DMS53 treated with DMSO at 0.1 percent for 48 hours (cell line): ENCODE data around the gene OGFR.

Experiments
- DNase-seq: peaks from one replicate; lab custom pipeline; 2025; ENCODE audit not compliant: unreplicated experiment; lab: John Stamatoyannopoulos, UW

The OGFR gene

DNA sequence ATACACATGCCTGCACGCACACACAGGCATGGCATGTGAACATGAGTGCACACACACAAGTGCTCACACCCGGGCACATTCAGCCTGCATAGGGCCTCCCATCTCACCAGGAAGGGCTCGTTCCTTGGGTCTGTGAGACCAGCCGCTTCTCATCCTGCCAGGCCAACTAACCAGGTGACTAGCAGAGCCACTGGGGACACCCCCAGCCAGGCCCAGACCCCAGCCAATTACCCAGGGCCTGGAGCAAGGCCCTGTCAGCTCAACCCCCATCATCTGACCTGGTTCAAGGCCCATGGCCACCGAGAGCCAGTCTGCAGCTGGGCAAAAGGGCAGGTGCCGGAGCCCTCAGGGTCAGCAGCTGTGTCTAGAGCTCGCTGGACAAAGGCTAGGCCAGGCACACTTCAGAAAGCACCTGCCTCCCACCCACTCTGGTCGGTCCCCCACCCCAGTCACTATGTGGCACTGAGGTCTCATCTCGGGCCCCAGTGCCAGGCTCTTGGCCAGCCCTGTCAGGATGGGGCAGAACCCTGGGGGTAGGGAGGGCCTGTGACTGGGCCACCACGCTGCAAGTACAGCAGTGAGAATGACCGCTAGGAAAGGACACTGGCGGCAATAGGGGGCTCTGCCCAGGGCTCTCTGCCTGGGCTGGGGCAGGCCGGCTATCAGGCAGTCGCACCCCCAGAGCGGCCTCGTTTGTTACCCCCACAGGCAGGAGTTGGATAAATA lies 35.1 kb upstream of the OGFR start:
- DNase-seq, result no peak

DNA sequence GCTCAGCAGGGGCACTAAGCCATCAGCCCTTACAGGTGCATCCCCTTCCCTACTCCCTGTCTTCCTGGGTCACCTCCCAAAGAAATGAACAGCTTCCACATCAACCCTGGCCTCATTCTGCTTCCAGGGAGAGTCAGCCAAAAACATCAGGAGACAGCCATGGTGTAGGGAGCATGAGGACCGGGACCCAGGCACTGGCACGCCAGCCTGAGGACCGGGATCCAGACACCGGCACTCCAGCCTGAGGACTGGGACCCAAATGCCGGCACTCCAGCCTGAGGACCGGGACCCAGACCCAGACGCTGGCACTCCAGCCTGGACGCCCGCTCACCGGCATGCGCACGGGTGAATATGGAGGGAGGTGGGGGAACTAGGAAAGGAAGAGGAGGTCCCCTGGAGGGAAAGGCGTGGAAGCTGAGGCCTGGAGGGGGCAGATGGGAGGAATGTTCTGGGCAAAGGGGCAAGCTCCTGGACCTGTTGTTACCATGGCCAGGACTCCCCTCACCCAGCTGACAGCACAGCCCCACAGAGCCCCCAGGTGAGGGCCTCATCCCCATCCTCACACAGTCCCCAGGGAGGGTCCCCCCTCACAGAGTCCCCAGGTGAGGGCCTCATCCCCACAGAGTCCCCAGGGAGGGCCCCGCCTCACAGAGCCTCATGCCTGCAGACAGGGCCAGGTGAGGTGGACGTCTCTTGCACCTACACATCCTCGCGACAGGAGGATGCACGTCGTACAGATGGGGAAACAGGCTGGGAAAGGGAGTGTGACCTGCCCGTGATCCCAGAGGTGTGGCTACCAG lies 34.3 kb upstream of the OGFR start:
- no peak for DNase-seq

DNA sequence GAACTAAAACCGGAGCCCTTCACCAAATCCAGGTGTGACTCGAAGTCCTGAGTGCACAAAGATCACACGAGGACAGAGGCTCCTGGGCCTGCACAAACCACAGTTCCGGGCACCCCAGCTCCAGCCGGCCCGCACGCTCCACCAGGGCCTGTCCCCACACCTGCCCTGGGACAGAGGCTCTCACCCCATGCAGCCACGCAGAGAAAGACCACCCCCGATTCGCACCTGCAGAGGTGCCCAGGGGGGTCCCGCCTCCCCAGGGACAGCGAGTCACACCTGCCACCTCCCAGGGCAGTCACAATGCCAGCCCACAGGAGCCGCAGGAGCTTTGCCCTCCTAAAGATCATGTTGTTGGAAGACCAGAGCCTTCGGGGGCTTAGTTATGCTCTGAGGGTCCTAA lies 33.7 kb upstream of the OGFR start:
- DNase-seq, result no peak

DNA sequence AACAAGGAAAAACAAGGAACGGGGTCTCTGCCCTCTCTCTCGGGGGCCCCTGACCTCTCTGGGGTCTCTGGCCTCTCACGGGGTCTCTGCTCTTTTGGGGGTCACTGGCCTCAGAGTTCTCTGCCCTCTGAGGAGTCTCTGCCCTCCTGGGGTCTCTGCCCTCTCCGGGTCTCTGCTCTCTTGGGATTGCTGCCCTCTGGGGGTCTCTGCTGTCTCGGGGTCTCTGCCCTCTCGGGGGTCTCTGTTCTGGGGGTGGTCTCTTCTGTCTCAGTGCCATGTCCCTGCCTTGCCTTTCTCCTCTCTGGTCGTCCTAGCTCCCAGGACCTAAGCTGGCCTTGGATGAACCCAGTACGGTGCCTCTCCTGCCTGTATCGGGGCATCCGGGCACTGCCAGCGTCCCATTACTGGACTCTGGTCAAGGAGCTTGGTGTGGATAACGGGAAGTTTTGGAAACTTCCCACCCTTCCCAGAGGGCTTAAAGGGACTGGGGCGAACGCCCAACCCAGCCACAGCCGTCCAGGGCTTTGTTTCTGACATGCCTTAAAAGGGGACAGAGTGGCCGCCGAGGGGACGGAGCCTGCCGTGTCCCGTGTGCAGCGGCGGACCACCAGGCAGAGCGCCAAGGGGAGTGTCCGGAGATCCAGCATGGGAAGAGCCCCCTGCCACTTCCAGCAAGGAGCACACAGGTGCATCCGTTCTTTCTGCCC lies 33.1 kb upstream of the OGFR start:
- no peak for DNase-seq

DNA sequence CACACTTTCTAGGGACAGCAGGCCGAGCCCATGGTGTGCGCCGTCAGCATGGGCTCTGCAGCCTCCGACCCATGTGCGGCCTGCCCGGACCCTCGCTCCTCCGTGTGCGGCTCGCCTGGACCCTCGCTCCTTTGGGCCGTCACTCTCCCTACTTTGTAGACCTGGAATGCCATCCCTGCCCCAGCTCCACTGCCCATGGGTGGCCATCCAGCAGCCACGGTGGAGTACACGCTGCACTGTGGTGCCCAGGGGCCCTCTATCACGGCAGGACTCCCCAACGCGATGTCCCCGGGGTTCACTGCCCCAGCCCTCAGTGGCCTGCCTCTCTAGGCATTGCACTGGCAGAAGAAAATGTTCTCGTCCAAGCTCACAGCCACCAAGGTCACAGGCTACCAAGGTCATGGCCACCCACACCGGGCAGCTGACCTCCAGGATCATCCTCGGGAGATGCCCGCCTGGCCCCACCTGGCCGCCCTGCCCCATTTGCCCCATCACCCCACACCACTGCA lies 32.5 kb upstream of the OGFR start:
- DNase-seq, result no peak

DNA sequence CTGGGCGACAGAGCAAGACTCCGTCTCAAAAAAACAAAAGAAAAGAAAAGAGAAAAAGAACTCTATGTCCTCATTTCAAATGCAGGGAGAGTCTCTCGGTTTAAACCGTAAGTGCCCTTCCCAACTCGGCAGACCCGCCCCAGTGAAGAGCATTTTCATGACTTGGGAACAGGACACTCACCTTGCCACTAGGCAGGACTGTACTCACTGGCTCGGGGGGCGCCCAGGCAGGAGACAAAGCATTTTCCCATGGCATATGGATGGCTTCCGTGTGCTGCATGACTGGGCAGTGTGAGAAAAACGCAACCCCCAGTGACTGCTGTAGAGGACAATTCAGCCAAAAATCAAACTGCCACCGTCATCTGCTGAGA lies 32.0 kb upstream of the OGFR start:
- DNase-seq, result no peak

DNA sequence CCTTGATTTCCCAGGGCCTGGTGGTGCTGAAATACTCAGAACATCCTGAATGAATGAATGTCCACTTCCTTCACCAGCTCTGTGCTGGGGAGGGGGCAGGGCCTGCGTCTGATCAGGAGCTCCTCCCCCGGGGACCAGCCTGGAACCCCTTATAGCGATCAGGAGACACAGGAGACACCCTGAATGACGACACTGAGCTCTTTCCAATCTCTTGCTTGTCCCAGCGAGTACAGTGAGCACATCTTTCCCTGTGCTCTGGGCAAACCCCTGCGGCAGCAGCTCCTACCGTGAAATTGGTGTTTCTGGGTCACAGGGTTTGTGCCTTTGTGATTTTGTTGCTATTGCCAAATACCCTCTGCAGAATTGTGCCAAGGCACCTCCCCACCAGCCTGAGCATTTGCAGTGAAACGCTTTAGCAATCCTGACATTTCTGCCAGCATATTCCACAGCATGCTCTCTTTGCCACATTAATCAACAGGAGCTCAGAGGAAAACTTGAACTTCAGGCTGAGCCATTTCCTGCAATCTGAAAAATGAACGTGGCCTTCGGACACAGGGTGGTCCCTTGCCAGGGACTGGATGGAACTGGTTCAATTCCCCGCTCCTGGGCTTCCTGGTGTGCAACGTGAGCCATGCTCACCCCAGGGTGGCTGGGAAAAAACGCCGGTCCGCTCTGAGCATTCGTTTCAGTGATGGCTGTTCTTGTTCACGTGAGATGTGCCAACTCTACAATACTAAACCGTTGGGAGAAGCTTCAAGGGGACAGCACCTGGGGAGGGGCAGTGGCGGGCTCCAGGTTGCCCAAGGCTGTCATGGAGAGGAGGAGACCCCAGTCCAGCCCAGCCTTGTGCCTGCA lies 31.4 kb upstream of the OGFR start:
- DNase-seq, result no peak

DNA sequence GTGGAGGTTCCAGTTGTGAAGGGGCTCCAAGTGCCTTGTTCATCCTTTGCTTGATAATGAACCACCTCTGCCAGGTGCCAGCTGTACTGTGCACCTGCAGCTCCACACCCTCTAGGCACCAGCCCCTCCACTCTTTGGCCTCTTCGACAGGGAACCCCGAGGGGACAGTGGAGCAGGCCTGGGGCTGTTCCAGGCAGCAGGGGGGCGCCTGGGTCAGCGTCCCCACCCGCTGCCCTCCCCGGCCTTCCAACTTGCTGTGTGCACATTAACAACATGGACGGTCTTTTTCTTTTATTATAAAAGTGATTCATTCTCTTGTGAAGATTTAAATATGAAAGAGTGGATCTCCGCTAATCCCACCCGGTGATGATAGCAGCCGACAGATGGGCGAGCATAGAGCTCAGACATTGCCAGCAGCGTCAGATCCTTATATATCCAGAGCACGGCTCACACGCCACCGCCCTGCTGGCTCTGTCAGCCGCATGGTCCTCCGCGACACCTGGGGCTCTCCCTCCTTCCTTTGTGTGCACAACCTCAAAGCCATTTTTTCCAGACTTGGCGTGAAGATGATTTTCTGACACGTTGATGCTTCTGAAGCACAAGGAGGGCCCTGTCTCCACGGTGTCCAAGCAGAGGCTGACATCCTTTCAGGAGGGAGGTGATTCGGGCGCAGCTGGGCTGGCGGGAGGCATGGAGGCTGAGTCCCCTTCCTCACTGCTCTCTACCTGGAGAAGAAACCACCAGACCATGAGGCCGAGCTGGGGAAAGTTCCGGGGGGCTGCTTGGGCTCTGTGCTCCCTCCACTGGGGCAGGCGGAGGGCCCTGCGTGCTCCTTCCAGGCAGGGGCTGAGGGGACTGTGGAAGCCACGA lies 30.6 kb upstream of the OGFR start:
- no peak for DNase-seq

DNA sequence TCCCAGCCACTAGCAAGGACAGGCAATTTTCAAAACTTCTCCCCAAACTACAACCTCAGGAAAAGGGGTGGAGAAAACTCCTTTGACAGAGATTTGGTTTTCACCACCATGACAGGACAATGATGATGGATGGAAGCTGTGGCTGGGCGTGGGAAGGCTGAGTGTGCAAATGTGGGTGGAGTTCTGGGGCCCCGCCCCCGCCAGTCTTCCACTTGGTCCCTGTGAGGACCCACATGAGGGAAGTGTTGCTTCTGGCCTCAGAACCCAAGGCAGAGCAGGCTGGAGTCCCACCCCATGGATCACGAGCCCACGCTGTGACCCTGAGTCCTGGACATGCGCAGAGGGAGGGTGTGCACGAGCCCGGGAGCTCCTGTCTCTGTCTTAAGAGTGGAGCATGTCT lies 29.9 kb upstream of the OGFR start:
- no peak for DNase-seq

DNA sequence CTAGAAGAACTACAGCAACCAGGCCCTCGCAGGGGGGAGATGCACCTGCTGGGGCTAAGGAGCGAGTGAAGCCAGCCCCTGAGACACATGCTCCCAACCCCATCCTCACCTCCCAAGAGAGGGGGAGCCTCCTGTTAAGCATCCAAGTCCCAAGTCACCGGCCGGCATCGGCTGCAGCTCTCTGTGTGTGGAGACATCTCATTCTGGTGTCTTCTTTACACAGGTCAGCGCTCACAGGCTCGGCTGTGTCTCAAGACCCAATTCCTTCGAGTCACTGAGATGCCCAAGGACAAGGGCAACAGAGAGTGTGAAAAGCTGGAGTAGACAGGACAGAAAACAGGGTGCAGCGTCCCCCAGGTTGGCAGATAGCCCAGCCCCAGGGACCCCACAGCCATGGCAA lies 29.4 kb upstream of the OGFR start:
- no peak for DNase-seq

DNA sequence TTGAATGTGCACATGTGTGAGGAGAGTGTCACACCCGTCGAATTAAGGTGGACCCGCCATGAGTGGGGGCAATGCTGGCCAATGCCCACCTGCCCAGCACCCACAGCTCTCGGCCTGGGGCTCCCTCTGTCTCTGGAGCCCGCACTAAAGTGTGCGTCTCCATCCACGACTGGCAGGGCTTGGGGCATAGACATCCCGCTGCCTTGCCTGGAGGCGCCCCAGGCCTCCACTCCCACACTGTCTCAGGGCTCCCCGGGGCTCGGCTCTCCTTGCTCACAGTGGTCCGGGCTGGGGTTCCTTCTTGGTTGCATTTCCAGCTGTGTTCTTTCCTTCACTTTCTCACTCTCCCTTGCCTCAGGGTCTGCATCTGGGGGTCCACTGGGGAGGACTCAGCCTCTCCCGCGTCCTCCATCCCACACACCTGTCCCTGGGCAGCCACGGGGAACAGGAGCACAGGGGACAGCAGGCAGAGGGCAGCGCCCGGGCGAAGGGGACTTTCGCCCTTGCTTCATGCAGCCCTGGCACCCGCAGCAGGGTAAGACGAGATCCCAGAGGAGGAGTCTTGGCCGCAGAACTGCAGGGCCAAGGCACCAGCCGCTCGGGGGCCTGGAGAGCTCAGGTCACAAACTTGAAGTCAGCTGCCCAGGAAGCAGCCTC lies 28.5 kb upstream of the OGFR start:
- DNase-seq, result no peak

DNA sequence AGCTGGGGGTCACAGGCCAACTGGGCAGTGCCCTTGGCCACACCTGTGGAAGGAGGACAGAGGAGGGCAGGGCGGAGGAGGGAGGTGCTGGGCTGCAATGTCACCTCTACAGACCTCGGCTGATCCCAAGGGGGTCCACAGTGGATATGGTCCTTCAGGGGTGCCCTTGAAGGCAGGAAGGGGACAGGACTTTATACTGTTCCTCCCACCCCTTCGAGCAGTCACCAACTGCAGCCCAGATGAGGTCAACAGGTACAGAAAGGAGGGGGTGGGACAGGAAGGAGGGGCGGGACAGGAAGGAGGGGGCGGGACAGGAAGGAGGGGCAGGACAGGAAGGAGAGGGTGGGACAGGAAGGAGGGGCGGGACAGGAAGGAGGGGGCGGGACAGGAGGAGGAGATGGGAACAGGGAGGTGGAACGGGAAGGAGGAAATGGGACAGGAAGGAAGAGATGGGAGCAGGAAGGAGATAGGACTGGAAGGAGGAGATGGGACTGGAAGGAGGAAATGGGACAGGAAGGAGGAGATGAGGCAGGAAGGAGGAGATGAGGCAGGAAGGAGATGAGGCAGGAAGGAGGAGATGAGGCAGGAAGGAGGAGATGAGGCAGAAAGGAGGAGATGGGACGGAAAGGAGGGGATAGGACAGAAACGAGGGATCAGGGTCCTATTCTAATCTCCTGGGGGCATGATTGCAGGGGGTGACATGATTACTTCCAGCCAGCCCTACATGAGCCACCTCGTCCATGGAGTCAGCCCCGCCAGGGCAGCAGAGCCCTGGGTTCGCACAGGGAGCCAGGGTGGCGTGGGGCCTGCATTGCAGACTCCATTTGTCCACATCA lies 27.7 kb upstream of the OGFR start:
- no peak for DNase-seq

DNA sequence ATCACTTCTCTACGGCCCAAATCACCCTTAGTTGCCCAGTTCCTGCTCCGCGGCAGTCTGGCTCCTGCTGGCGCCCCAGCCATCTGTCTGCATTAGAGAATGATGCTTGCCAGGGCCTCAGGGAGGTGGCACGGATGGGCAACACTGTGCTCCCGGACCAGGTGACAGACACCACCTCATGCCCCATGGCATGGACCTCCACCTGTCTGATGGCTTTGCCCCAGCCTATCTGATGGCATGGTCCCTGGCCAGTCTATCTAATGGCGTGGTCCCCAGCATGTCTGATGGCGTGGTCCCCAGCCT lies 27.2 kb upstream of the OGFR start:
- no peak for DNase-seq

DNA sequence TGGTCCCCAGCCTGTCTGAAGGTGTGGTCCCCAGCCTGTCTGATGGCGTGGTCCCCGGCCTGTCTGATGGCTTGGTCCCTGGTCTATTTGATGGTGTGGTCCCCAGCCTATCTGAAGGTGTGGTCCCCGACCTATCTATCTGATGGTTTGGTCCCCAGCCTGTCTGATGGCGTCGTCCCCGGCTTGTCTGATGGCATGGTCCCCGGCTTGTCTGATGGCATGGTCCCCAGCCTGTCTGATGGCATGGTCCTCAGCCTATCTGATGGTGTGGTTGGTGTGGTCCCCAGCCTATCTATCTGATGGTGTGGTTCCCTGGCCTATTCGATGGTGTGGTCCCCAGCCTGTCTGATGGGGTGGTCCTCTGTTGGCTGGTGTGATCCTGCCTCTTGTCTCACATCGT lies 26.6 kb upstream of the OGFR start:
- DNase-seq, result no peak

DNA sequence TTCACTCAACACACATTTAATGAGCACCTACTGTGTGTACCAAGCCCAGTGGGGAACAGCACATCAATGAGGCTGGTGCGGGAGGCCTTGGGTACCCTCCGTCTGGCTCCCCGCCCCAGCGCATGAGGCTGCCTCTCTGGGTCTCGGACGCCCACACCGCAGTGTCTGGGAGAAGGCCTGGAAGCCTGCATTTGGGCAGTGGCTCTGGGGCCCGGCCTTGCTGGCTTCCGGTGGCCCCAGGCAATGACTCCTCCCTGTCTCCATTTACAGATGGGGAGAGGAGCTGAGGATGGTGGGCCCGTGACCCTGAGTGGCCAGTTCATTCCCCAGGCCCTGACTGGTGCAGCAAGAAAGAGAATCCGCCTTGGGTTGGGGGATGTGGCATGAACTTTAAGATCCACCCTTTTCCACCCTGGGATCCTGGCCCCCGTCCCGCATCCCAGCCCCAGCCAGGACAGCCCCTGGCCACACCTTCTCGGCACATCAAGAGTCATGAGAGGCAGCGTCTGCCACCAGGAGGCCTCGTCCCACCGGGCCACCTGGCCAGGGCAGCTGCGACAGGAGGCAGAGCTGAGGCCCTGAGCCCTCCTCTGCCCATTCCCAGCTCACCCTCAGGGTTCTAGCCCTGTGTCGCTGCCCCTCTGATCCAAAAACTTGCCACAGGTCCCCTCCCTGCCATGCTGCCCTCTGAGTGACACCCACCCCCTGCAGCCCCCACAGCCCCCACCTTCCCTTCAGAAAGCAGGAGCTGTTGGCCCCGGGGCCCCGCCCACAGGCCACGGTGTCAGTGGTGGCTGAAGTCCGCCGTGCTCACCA lies 25.8 kb upstream of the OGFR start:
- no peak for DNase-seq

DNA sequence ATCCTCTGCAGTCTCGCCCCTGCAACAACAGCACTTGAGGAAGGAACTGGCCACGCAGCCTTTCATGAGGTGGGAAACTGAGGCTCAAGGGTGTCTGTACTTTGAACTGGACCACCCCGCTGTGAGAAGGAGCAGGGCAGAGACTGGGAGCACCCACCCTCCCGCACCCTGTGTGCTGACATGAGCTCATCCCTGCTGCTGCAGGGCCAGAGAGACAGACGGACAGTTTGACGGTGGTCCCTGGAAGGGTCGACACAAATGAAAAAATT lies 25.3 kb upstream of the OGFR start:
- no peak for DNase-seq

DNA sequence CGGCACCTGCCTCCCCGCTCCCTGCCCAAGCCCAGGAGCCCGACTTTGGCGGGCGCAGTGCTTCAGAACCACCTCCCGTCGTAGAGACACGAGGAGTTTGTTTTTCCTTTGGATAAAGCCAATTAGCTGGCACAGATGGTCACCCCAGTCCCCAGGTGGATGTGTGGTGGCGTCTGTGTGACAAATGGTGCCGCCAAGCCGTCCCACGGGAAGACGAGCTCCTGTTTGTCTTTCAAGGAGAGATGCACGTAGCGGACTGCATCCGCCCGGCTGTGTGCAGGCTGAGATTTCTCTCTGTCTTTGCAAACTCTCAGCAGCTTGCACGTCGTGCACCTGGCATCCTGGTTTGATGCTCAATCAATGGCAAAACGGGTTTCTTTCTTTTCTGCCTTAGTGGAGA lies 24.4 kb upstream of the OGFR start:
- no peak for DNase-seq

DNA sequence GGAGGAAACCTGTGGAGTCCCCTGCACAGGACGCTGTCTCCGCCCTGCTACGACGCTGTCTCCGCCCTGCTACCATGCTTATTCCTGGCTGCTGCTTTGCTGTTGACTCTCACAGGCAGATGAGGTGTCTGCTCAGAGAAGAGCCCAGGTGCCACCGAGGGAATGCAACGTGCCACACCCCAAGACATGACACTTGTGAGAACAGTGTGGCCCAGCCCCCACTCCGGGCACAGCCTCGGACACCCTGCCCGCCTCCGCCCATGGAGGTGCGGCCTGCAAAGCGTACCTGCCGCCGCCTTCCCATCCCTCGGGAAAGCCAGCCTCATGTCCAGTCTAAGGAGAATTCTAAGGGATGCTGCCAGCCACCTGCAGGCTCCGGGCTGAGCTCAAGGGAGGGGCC lies 23.9 kb upstream of the OGFR start:
- DNase-seq, result no peak
